ENCODE measurements around the gene GTF2H2.
"Not testable (repeated sequence)": the region's sequence is repeated elsewhere in the genome, so short reads cannot be mapped to it uniquely, and the experiment has no call there.

Gene GTF2H2

DNA sequence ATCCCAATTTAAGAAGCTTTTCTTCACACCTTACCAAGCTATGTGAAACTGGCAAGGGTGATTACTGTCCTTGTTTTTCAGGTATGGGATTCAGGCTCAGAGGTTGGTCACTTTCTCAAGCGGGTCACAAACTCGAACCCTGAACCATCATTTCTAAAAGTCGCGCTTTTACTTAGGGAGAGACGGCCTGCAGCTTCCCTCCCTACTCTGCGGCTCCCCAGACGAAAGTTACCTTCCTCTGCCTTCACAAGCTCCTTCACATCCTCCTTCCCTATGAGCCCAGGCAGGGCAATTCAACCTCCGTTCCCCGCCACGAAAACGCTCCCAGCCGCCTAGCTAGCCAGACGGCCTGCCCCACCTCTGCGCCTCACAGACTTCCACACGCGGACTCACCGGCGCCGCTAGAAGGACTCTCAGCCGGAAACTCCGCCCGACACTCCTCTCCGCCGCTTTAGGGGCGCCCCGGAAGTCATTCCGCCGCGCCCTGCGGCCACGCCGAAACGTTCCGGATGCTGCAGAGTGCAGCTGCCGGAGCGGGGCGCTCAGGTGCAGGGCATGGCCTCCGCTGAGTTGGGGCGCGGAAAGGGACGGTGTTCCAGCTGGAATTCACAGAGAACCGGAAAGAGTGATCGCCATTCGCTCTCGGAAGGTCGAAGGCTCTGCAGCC, at the start of gene GTF2H2:
Gene GTF2H2, minus strand, starts transcription at position 415 of the 667 bp plus-strand sequence. CDS start 4,913 bp downstream, outside the sequence.
- DNase-seq, result not testable (repeated sequence)

DNA sequence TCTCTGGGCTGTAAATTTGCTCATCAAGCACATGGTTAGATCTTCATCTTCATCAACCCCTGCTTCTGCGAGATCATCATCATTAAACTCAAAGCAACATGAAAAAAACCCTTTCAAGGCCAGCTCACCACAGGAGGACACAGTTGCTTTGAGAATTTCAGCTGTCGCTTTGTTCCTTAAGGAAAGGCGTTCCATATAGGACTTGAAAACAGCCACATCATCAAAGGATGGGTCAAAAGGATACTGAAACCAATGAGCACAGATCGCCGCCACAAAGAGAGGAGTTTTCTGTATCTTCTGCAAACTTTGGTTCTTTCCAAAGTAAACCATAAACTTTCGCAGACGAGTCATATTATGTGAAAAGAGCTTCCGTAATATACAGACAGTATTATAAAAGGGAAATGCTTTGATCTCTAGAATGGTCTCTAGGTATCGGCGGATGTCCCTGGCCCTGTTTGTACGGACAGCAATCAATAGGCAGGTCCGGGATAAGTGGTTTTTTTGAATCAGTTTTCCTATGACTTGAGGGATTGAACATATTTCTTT, 42.3 kb upstream of the GTF2H2 start:
- DNase-seq, result not testable (repeated sequence)

DNA sequence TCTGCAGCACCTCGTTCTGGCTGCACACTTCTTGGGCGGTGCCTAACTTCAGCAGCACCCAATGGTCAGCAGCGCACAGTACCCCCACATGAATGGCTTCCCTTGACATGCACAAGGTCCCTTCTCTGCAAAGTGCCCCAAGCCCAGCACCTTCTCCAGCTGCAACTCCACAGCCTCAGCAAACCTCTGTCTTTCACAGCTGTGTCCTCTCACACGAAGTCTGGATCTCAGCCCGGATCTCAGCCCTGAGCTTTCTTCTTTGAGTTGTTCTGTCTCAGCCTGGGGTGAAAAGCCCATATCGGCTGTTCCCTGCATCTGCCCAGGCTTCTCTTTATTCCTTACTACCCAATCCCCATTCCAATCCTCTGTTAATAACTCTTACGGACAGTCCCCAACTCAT, 32.5 kb upstream of the GTF2H2 start:
- not testable (repeated sequence) for DNase-seq

DNA sequence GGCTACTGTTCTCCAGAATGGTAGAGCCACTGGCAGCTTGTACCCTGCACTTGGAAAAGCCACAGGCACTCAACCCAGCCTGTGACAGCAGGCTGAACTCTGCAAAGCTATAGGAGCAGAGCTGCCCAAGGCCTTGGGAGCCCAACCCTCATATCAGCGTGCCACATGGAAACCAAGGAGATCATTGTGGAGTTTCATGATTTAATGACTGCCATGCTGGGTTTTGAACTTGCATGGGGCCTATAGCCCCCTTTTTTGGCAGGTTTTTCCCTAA, 30.4 kb upstream of the GTF2H2 start:
- not testable (repeated sequence) for DNase-seq

DNA sequence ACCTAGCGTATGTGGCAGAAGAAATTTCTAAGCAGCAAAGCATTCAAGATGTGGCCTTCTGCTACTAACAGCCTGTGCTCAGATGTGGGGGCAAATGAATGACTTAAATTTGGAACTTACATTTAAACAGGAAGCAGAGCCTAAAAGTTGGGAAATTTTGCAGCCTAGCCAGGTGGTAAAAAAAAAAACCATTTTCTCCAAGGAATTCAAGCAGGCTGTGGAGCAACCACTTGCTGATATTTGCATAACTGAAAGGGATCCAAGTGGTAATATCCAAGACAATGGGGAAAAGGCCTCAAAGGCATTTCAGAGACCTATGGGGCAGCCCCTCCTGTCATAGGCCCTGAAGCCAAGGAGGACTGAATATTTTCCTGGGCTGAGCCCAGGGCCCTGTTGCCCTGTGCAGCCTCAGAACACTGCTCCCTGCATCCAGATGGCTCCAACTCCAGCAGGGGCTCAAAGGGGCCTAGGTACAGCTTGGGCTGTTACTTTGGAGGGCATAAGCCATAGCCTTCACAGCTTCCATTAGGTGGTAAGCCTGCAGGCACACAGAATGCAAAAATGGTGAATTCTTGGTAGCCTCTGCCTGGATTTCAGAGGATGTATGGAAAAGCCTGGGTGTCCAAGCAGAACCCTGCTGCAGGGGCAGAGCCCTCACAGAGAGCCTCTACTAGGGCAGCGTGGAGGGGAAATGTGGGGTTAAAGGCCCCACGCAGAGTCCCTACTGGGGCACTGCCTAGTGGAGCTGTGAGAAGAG, 29.9 kb upstream of the GTF2H2 start:
- DNase-seq, result not testable (repeated sequence)

DNA sequence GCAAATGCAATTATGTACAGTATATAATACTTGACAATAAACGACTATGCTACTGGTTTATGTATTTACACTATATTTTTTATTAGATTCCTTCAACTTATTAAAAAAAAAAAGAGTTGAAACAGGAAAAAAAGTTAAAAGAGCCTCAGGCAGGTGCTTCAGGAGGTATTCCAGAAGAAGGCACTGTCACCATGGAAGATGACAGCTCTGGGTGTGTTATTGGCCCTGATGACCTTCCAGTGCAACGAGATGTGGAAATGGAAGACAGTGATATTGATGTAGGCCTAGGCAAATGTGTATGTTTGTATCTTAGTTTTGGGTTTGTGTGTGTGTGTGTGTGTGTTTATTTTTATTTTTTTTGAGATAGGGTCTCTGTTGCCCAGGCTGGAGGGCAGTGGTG, 22.3 kb upstream of the GTF2H2 start:
- DNase-seq, result not testable (repeated sequence)

DNA sequence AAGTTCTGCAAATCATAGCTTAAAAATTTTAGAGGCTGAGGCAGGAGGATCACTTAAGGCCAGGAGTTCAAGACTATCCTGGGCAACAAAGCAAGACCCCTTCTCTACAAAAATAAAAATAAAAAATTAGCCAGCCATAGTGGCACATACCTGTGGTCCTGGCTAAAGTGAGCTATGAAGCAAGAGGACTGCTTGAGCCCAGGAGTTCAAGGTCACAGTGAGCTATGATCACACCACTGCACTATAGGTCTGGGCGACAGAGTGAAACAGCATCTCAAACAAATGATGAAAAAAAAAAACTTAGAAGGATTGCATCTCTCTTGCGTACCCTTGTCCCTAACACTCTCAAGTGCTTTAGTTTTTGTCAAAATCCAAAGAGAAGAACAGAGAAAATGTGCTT, 21.3 kb upstream of the GTF2H2 start:
- not testable (repeated sequence) for DNase-seq

DNA sequence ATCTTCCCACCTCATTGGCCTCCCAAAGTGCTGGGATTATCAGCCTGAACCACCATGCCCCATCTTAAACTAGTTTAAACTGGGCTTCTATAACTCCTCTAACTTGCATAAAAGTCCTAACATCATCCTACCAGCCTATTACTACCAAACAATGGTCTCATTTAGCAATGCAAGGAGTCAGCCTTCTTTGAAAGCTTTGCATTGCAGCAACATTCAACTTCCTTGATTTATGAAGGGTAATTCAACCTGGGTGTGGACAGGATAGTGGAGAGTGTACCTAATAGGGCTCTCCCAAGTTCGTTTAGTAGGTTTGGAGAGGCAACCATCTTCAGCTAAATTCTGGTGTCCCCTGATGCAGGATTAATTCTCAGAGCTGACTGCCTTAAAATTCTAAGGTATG, 18.7 kb upstream of the GTF2H2 start:
- not testable (repeated sequence) for DNase-seq

DNA sequence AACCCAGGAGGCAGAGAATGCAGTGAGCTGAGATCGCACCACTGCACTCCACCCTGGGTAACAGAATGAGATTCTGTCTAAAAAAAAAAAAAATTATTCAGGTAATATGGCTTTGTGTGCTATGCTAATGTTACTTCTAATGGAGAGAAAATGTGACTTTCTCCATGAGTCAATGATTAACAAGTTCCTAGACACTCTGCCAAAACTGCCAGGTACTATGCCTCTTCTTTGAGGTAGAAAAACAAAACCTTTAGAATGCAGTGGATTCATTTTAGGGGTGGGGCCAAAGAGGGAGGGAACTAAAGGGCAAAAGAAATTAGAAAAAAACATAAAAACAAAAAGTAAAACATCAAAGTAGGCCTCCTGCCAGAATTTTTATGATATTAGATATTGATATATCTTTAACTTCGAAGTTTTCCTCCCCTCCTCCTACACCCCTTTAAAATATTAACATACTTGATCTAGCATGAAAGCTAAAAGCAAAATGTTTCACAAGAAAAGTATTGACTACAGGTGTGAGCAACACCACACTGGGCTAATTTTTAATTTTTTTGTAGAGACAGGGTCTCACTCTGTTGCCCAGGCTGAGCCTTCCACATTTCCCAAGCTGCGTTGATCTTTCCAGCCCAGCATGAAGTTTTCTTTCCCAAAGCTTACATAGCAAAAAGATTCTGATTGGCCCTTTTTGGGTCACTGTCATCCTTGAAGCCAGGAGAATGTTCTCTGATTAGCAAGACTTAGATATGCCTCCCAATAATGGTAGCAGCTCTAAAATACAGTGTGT, 17.0 kb upstream of the GTF2H2 start:
- not testable (repeated sequence) for DNase-seq

DNA sequence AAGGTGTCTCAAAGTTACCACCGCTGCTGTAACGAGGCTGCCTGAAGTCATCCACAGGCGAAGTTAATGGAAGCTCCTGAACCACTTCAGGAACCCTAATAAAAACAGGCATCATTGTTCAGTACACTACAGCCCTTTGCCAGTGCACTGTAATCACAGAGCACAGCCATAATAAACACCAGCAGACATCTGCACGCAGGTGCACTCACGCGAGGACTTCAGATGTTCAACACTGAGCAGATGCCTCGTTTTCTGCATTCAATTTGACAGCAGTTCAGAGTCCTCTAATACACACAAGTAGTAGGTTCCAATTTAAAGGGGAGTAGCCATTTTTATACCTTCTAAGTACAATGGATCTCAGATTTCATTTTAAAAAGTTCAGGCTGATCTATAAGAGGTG, 15.4 kb upstream of the GTF2H2 start:
- DNase-seq, result not testable (repeated sequence)

DNA sequence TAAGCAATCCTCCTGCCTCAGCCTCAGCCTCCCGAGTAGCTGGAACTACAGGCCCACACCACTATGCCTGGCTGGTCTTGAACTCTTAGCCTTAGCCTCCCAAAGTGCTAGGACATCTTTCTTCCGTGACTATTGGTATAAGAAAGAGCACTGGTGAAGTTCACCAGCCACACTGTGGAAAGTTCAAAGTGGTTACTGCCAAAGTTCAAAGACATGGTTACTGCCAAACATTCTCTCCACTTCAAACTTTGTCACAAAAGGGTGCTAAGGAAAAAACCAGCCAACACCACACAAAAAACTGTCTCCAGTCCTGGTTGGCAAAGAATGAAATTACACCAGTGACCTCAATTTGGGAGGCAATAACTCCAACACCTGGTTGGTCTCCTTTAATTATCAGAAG, 14.9 kb upstream of the GTF2H2 start:
- not testable (repeated sequence) for DNase-seq

DNA sequence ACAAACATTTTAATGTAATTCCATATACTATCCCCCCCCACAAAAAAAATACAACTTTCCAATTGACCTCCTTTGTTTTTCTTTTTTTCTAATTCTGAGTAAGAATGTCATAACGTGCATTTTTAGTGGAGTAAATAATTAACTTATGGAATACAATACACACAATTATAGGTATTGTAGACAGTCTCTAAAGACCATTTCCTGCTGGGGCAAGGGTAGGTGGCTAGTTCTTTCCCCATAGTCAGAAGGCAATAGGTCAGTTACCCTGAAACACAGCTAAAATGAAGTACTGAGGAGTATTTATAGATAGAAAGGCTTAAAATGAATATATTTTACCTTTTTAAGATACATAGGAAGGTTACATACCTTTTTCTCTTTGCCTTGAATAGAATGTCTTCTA, 6.2 kb downstream of the GTF2H2 start:
- DNase-seq, result not testable (repeated sequence)

DNA sequence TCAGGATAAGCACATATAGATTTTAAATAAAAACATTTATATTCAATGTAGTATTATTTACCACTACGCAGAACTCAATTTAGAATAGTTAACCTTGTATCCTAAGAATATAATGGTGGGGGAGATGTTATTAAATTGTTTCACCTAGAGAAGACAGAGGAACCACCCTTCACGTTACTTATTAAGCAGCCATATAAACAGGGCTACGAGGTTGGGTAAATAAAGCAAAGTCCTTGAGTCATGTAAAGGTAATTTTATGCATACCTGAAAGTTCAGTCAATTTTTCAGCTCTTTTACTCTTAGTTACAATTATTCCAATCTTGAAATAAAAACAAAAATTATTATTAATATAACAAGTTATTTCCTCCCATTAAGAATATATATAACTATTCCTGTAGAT, 8.1 kb downstream of the GTF2H2 start:
- DNase-seq, result not testable (repeated sequence)

DNA sequence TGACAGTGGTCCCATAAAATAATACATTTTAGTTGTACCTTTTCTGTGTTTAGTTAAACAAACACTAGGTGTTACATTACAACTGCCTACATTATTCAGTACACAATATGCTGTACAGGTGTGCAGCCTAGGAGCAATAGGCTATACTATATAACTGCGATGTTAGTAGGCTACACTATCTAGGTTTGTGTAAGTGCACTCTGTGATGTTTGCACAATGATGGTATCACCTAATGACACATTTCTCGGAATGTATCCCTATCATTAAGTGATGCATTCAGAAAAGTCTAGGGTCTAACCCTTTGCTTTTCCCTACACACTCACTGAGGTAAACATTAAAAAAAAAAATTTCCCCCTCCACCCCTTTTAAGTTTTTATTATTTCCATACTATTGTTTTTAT, 22.7 kb downstream of the GTF2H2 start:
- not testable (repeated sequence) for DNase-seq

DNA sequence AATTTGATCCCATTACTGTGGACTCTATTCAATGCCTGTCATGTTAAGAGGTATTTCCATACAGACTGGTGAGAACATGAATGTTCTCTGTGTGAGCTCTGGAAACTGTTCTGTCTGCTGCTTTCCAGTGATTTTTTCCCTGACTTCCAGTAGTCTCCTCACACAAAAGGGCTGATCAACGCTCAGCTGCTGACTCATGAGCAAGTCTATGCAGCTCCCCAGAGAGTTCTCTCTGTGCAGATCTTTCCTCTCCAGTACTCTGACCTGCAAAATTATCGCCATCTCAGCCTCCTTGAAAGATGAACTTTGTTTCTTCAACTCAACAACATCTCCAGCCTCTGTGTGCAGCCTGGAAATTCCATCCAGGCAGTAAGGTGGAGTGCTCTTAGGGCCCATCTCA, 23.3 kb downstream of the GTF2H2 start:
- not testable (repeated sequence) for DNase-seq

DNA sequence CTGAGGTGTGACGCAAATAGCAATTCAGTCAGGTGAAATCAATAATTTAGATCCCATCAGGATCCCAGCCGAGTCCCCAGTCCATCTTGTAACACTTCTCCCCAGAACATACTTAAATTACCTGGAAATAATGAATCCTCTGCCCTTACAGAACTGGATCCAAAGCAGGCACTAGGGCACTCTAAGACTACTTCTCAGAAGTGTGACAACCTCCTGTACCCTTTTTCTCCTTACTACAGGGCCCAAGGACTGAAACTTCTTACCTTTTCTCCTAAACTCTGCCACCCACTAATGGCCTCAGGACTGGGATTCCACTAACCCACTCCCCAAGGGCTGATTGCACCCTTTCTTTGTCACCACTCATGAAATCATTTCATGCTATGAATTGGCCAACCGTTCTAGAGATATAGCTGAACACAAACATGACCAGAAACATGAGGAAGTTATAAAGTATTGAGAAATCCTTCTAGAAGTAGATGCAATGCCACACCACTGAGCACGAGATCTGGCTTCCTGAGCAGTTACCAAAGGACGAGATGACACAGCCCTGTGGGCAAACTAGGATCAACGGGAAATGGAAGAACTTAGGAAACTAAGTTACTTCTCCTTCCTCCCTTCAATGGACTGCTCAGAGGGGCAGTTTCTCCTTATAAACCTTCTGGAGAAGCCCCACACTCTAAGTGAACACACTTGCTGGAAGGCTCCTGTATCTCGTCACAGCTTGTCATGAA, 36.3 kb downstream of the GTF2H2 start:
- DNase-seq, result not testable (repeated sequence)

DNA sequence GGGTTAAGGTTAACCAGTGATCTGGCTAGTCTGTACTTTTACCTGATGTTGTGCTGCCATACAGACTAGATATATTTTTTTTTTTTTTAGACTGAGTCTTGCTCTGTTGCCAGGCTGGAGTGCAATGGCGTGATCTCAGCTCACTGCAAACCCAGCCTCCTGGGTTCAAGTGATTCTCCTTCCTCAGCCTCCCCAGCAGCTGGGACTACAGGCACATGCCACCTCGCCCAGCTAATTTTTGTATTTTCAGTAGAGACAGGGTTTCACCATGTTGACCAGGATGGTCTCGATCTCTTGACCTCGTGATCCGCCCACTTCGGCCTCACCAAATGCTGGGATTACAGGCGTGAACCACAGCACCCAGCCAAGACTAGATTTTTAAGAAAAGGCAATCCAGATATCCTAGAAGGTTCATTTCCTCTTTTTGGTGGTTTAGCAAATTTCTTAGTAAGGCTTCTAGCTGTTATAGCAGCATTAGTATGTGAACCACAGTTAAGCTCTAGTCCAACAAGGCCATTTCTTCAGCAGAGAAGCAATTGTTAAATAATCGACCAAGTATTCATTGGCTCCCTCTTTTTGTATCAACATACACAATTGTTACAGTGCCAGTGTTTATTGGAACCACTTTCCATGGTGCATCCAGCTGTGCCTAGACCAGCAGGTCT, 42.1 kb downstream of the GTF2H2 start, which contains the start of gene NAIP:
Gene NAIP, minus strand, starts transcription at position 51 of the 665 bp plus-strand sequence. CDS start 12,424 bp downstream, outside the sequence.
- DNase-seq, result not testable (repeated sequence)

DNA sequence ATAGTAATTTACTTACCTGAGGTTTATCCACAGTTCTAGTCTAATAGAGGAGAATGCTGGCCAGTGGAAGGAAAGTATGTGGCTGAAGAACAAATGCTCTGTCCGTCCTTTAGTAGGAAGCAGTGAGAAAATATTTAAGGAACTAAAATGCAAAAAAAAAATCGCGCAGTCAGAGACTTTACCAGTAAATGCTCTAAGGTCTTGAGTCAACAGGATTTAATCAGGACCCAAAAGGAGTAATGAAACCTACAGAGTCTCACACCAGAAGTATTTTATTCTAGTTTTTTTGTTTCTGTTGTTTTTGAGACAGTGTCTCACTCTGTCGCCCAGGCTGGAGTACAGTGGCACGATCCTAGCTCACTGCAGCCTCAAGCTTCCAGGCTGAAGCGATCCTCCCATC, 46.8 kb downstream of the GTF2H2 start:
- not testable (repeated sequence) for DNase-seq

DNA sequence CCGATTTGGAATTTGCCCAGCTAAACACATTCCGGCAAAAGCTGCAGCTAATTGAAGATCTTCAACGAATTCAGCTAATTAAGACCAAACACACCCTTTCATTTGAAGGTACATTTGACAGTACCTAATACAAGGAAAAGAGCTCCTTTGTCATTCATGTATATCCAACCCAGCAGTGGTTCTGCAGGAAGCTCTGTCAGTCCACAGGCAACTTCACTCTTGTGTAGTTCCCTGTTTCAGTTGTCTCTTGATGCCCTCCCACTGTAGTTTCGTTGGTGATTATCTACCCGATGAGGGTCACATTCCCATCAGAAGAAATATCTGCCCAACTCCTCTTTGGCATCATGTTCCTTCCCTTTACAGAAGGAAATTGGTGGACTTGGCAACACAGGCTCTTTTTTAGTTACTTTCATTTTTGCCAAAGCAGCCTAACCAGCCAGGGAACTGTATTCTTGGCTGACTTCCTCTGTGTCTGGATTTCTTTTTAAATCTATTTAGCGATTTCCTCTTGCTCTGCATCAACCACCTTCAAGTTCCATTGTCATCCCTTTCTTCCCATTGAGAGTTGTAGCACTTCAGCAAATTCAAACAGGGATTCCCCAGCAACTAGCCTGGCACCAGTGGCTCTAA, 49.0 kb downstream of the GTF2H2 start:
- not testable (repeated sequence) for DNase-seq

DNA sequence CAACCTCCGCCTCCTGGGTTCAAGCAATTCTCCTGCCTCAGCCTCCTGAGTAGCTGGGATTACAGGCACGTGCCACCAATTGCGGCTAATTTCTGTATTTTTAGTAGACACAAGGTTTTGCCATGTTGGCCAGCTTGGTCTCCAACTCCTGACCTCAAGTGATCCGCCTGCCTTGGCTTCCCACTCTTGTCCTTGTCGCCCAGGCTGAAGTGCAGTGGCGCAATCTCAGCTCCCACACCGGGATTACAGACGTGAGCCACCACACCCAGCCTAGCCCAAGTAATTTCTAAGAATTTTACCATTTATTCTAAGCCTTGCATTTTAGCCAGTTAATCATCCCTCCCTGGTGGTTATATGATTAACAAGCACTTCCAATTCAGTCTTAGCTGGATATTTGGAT, 53.3 kb downstream of the GTF2H2 start:
- no peak for DNase-seq

DNA sequence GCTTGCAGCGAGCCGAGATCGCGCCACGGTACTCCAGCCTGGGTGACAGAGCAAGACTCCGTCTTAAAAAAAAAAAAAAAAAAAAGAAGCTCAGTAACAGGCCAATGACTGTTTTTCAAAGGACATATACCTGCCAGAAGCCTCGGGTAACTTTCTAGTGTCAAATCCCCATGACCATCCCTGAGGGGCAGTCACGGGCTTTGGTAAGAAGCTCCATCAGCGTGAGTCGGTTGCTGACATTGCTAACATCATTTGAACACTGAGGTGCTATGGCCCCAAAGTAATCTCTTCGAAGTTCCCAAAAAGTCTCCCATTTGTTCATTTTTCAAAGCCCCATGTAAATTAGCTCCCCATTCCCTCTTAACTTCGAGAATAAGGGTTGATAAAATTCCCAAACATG, 53.9 kb downstream of the GTF2H2 start:
- DNase-seq, result no peak

All from activated CD4-positive, alpha-beta T cell treated with anti-CD3 and anti-CD28 coated beads for 1 hour (primary cell).